NCI-H2107 treated with DMSO at 0.1 percent for 48 hours (cell line): ENCODE measurements around the gene ZC3H18.
A peak's percentile ranks its signal among the peaks of the same experiment; 100 is the strongest.

Experiments
- DNase-seq: peaks from one replicate; lab custom pipeline; 2025; ENCODE audit not compliant: unreplicated experiment; lab: John Stamatoyannopoulos, UW

Gene ZC3H18

GRCh38 chr16:88578446-88579313 lies 8.5 kb downstream of the ZC3H18 start:
- no peak for DNase-seq

- DNase-seq = no peak
Measured at GRCh38 chr16:88580371-88580770, 10.2 kb downstream of the ZC3H18 start.

- no peak for DNase-seq
Measured at GRCh38 chr16:88581033-88581432, 10.8 kb downstream of the ZC3H18 start.

GRCh38 chr16:88582912-88583575 lies 12.8 kb downstream of the ZC3H18 start:
- no peak for DNase-seq

- no peak for DNase-seq
Measured at GRCh38 chr16:88584676-88585075, 14.5 kb downstream of the ZC3H18 start.

GRCh38 chr16:88585269-88585668 lies 15.1 kb downstream of the ZC3H18 start:
- DNase-seq = no peak

GRCh38 chr16:88585927-88586581 lies 15.9 kb downstream of the ZC3H18 start:
- DNase-seq = no peak

GRCh38 chr16:88588148-88588547 lies 17.9 kb downstream of the ZC3H18 start:
- no peak for DNase-seq

- no peak for DNase-seq
Measured at GRCh38 chr16:88588754-88589153, 18.6 kb downstream of the ZC3H18 start.

GRCh38 chr16:88589441-88589840 lies 19.2 kb downstream of the ZC3H18 start:
- DNase-seq = no peak

- no peak for DNase-seq
Measured at GRCh38 chr16:88591577-88592021, 21.4 kb downstream of the ZC3H18 start.

- DNase-seq = no peak
Measured at GRCh38 chr16:88593061-88593460, 22.9 kb downstream of the ZC3H18 start.

- no peak for DNase-seq
Measured at GRCh38 chr16:88593489-88593888, 23.3 kb downstream of the ZC3H18 start.

GRCh38 chr16:88593910-88594309 lies 23.7 kb downstream of the ZC3H18 start:
- no peak for DNase-seq

- DNase-seq = no peak
Measured at GRCh38 chr16:88595101-88595500, 24.9 kb downstream of the ZC3H18 start.

- DNase-seq = no peak
Measured at GRCh38 chr16:88595921-88596320, 25.7 kb downstream of the ZC3H18 start.

GRCh38 chr16:88596483-88596882 lies 26.3 kb downstream of the ZC3H18 start:
- no peak for DNase-seq

- peak; percentile 53 for DNase-seq
Measured at GRCh38 chr16:88597856-88598491, 27.8 kb downstream of the ZC3H18 start.

- DNase-seq = no peak
Measured at GRCh38 chr16:88599092-88599733, 29.0 kb downstream of the ZC3H18 start.

- DNase-seq = no peak
Measured at GRCh38 chr16:88599825-88600538, 29.8 kb downstream of the ZC3H18 start.
